A549 (cell line): ENCODE measurements around the gene B4GALT7.

Source experiments
- KDM5A ChIP-seq: fragments of 200-600 bp; sonication (generic); IDR thresholded peaks from 2 replicates; pipeline ENCODE4 v1.6.1; 2016; ENCODE audit warnings: antibody characterized with exemption, mild to moderate bottlenecking
- NFE2L2 ChIP-seq: fragments of 150-350 bp; conservative IDR thresholded peaks from 2 replicates; pipeline ENCODE4 v1.6.1; 2014; ENCODE audit warnings: low read length
- NR3C1 ChIP-seq: fragments of >200 bp; sonication (Bioruptor Twin); formaldehyde crosslinking; IDR thresholded peaks from 3 replicates; pipeline ENCODE4 v1.6.1; 2017
- POLR2A ChIP-seq: IDR thresholded peaks from 2 replicates; pipeline ENCODE4 v1.6.1; 2012; ENCODE audit warnings: mild to moderate bottlenecking, low read length
- TF ChIP-seq, protein P1 (sequence below): fragments of >200 bp; sonication (Bioruptor Twin); formaldehyde crosslinking; IDR thresholded peaks from 3 replicates; pipeline ENCODE4 v1.5.1; 2016
- TF ChIP-seq, protein P2 (sequence below): fragments of 200-600 bp; sonication (generic); IDR thresholded peaks from 2 replicates; pipeline ENCODE4 v1.6.1; 2016; ENCODE audit warnings: antibody characterized with exemption, mild to moderate bottlenecking, moderate library complexity
- TF ChIP-seq, protein P3 (sequence below): fragments of 250-450 bp; sonication (Bioruptor Pico); IDR thresholded peaks from 2 replicates; pipeline ENCODE4 v1.5.0; 2021; ENCODE audit warnings: mild to moderate bottlenecking, moderate library complexity, borderline replicate concordance

DNA sequence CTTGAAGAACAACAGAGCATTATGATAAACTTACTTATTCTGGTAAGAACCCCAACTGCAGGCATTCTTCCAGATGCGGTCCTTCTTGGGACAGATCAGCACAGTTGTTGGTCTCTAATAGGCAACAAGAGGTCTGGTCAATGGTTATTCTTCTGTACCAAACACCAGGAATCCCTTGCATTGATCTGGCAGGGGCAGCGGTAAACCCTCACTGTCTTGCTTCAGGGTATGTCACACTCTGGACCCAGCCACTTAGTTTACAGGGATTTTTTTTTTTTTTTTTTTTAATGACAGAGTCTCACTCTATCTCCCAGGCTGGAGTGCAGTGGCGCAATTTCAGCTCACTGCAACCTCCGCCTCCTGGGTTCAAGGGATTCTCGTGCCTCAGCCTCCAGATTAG, 44.3 kb upstream of the B4GALT7 start:
- TF ChIP-seq, protein P1, sequence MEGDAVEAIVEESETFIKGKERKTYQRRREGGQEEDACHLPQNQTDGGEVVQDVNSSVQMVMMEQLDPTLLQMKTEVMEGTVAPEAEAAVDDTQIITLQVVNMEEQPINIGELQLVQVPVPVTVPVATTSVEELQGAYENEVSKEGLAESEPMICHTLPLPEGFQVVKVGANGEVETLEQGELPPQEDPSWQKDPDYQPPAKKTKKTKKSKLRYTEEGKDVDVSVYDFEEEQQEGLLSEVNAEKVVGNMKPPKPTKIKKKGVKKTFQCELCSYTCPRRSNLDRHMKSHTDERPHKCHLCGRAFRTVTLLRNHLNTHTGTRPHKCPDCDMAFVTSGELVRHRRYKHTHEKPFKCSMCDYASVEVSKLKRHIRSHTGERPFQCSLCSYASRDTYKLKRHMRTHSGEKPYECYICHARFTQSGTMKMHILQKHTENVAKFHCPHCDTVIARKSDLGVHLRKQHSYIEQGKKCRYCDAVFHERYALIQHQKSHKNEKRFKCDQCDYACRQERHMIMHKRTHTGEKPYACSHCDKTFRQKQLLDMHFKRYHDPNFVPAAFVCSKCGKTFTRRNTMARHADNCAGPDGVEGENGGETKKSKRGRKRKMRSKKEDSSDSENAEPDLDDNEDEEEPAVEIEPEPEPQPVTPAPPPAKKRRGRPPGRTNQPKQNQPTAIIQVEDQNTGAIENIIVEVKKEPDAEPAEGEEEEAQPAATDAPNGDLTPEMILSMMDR: no peak
- TF ChIP-seq POLR2A: no peak
- TF ChIP-seq, protein P2, sequence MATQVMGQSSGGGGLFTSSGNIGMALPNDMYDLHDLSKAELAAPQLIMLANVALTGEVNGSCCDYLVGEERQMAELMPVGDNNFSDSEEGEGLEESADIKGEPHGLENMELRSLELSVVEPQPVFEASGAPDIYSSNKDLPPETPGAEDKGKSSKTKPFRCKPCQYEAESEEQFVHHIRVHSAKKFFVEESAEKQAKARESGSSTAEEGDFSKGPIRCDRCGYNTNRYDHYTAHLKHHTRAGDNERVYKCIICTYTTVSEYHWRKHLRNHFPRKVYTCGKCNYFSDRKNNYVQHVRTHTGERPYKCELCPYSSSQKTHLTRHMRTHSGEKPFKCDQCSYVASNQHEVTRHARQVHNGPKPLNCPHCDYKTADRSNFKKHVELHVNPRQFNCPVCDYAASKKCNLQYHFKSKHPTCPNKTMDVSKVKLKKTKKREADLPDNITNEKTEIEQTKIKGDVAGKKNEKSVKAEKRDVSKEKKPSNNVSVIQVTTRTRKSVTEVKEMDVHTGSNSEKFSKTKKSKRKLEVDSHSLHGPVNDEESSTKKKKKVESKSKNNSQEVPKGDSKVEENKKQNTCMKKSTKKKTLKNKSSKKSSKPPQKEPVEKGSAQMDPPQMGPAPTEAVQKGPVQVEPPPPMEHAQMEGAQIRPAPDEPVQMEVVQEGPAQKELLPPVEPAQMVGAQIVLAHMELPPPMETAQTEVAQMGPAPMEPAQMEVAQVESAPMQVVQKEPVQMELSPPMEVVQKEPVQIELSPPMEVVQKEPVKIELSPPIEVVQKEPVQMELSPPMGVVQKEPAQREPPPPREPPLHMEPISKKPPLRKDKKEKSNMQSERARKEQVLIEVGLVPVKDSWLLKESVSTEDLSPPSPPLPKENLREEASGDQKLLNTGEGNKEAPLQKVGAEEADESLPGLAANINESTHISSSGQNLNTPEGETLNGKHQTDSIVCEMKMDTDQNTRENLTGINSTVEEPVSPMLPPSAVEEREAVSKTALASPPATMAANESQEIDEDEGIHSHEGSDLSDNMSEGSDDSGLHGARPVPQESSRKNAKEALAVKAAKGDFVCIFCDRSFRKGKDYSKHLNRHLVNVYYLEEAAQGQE: no peak
- TF ChIP-seq KDM5A: no peak
- TF ChIP-seq NFE2L2: no peak
- TF ChIP-seq NR3C1: no peak
- TF ChIP-seq, protein P3, sequence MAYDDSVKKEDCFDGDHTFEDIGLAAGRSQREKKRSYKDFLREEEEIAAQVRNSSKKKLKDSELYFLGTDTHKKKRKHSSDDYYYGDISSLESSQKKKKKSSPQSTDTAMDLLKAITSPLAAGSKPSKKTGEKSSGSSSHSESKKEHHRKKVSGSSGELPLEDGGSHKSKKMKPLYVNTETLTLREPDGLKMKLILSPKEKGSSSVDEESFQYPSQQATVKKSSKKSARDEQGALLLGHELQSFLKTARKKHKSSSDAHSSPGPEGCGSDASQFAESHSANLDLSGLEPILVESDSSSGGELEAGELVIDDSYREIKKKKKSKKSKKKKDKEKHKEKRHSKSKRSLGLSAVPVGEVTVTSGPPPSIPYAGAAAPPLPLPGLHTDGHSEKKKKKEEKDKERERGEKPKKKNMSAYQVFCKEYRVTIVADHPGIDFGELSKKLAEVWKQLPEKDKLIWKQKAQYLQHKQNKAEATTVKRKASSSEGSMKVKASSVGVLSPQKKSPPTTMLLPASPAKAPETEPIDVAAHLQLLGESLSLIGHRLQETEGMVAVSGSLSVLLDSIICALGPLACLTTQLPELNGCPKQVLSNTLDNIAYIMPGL (CRISPR knock-in tag): no peak
